Activated CD4-positive, alpha-beta T cell treated with anti-CD3 and anti-CD28 coated beads, Interleukin-2, amount 50 U/mL, for 4 hours (primary cell): Measurements from ENCODE around the gene MDGA2.
"Not testable (repeated sequence)": the region's sequence is repeated elsewhere in the genome, so short reads cannot be mapped to it uniquely, and the experiment has no call there.

ENCODE experiments used
- DNase-seq, 2 experiments: peaks; one replicate each; pipeline ENCODE4 v3.0.0-alpha.2; 2020

MDGA2 gene

DNA sequence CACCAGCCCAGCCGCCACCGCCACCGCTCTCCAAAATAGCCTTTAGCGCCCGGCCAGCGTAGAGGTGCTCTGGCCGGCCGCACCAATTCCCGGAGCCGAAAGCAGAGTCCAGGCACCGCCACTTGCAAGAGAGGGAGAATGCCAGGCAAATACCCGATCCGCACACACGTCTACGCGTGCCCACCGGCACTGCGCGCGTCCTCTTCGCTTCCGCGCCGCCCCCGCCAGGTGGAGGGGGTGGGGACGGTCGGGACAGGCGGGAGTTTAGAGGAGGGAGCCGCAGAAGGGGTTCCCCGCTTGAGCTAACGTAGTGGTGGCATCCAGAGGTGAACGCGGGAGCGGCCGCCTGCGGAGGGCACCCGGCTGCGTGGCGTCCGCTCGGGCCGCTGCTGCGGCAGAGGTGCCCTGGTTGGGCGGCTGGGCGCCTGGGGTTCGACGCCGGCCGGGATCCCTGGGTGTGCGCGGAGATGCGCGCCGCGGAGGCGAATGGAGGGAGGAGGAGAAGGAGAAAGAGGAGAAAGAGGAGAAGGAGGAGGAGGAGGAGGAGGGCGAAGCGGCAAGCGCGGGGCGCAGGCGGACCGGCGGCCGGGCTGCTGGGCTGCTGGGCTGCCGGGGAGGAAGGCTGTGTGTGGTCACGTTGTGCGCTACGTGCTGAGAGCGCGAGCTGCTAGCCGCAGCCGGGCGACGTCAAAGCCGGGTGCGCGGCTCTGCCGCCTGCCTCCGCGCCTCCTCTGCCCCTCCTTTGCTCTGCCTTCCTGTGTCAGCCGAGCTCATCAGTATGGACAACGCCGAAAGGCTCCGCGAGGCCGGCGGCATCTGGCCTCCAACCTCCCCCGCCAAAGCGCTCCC, at the start of gene MDGA2:
Gene MDGA2 (minus strand): TSS at position 140 of the 849 bp plus-strand sequence.
- no peak for DNase-seq

DNA sequence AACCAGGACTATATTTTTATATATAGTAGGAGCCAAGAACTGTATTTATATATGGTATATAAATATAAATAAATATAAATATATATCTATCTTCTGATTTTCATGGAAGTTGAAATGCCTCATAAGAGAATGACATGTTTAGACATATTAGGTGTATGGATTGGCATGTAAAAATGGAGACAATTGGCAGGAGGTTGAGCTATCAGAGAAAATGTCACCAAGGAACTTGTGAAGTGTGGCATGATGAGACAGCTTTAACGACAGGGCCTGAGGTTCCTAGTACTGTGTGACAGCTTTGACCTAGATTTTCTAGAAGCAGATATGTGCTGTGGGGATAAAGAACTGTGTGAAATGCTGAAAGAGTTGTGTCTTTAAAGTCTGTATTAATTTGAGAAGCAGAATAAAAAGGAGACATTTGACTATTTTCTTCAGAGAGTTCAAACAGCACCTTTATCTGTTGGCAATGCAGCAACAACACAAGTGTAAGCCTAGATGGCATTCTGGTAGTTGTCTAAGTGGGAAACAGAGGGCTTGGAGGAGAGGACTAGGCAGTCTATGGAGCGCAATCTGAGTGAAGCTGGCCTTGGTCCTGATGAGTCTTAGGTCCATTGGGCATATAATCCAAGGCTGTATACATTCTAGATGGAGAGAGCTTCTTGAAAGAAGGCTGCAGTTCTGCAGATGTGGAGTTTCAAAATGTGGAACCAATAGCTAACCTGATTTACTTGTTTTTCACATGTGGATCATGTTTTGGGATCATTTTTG, 47.7 kb upstream of the MDGA2 start:
- DNase-seq: no peak

DNA sequence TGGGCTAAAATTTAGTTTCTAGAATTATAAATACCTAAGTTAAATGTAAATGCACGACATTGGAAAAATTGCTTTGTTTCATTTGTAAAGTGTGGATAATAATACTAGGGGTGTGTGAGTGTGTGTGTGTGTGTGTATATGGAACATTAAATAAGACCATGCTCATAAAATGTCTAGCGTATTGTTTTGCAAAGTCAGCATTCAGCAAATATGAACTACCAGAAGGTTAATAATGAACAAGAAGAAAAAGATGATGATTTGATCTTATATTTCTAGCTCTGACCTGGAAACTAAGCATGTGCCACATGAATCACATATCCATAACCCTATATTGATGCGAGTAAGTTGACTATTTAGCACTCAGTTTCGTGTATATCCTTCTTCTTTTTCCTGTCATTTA, 44.9 kb upstream of the MDGA2 start:
- DNase-seq: no peak

DNA sequence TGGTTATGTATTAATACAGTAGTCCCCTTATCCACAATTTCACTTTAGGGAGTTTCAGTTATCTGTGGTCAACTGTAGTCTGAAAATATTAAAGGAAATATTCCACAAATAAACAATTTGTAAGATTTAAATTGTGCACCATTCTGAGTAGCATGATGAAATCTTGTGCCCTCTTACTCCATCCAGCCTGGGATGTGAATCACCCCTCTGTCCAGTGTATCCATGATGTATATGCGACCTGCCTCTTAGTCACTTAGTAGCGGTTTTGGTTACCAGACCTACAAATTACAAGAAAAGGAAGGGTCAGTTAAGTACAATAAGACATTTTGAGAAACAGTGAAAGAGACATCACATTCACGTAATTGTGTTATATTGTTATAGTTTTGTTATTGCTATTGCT, 39.9 kb upstream of the MDGA2 start:
- no peak for DNase-seq

DNA sequence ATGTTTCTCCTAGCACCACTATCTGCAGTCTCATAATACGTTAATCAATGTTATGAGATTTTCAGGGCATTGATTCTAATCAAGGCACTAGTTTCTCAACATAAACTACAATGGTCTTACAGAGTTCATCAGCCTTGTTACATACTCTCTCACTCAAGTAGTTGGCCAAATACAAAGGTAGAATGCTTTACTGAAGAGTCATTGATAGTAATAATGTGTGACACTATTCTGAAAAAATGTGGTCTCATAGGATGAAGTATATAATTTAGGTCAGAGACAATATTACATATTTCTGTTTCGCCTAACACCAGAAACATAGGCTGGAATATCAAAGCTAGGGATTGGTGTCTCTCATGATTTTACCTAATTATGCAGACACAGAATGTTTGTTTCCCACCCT, 35.2 kb upstream of the MDGA2 start:
- no peak for DNase-seq

DNA sequence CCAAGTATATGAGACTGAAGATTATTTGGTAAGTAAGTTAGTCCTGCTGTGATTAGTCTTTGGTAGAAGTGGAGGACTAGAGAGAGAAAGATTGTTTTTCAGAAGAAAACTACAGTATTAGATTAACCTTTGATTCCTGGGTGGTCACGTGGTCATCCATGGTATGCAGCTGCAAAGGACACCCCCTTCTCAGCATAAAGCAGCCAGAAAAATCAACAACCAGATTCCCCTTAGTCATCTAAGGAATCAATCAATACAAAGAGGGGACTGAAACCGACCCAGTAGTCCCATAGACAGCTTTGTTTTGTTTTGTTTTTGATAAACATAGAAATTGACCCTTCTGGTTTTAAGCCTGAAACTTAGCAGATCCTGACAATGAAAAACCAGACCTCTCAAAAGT, 30.3 kb upstream of the MDGA2 start:
- DNase-seq: no peak

DNA sequence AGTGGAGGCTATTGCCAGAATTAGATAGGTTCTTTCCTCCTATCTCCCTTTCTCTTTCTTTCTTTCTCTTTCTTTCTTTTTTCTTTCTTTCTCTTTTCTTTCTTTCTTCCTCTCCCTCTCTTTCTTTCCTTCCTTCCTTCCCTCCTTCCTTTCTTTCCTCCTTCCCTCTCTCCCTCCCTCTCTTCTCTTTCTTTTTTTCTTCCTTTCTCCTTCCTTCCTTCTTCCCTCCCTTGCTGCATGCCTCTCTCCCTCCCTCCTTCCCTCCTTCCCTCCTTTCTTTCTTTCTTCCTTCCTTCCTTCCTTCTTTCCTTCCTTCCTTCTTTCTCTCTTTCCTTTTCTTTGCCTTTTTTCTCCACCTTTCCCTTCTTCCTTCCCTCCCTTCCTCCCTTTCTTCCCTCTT, 16.4 kb upstream of the MDGA2 start:
- no peak for DNase-seq

DNA sequence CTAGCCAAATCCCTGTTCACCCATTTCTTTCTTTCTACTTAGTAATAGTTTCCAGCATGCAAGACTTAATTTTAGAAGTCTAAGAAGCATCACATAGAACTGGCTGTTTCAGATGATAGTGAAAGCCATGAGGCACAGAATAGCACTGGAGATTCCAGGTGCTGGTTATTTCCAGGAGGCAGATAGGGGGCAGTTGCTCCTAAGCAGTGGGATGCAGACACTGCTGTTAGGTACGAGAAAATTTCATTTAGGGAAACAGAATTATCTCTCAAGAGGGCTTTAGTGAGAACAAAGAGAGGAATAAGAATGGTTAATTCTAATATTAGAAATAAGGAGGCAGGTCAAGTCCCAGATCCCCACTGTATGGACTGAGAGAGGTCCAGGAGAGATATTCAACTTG, 3.6 kb upstream of the MDGA2 start:
- no peak for DNase-seq

DNA sequence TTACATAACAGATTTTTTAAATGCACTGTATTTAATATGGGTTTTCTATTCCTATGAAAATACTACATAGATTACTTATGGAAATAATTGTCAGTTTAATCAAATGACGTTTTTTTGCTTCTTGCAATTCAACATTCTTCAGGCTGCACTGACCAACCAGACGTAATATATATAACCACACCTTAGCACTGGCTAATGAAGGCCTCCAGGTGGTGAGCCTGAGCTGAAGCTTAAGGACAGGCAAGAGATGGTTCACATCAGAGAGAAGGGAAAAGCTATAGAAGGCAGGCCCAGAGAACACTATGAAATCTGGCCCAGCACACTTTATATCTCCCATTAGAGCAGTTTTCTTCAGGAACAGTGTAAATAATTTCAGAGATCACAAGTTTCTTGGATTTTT, 2.8 kb upstream of the MDGA2 start:
- DNase-seq: no peak

DNA sequence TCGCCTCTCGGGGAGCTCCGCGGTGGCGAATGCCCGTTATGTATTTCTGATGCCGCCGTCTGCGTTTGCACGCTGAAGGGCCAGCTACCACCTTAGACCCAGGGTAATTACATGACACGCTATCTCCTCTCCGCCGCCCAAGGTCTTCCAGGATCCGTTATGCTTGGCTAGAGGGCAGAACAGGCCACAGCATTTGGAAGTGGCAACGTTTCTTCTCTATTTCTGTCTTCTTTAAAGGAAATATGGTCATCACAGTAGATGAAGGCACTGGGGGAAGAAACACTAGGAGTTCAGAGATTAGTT, 861 bp upstream of the MDGA2 start:
- no peak for DNase-seq

DNA sequence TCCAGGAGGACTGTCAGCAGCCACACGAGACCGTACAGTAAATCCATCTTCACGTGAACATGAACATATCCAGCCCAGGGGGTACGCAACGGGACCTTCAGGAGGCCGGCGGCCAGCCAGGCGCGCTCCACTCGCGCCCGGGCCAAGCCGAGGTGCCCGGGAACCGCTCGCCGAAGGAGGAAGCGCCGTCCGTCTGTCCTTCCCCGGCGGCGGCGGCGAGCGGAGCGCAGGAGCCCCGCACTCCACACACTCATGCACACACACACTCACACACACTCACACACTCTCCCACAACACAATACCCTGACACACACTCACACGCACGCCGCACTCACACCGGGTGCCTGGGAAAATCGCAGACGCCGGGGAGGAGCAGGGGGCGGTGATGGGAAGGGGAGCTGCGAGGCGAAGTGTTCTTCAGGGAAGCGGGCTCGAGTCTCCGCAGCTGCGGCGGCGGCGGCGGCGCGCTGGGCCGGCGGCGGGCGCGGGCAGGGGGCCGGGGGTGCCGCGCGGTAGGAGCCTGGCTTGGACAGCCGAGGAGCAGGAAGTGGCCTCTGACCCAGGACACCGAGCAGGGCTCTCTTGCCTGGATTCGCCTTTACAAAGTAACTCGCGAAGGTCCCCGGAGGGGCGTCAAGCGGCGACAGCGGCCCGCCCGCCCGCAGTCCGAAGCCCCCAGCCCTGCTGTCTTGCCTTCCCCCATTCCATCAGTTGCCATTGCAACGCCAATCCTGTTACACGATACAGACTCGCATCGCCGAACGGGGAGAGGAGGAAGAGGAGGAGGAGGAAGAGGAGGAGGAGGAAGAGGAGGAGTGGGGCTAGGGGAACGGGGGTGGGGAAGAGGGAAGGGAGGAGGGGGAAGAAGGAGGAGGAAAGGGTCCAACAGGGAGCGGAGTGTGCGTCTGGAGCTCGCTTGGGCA, 601 bp downstream of the MDGA2 start:
- DNase-seq: no peak

DNA sequence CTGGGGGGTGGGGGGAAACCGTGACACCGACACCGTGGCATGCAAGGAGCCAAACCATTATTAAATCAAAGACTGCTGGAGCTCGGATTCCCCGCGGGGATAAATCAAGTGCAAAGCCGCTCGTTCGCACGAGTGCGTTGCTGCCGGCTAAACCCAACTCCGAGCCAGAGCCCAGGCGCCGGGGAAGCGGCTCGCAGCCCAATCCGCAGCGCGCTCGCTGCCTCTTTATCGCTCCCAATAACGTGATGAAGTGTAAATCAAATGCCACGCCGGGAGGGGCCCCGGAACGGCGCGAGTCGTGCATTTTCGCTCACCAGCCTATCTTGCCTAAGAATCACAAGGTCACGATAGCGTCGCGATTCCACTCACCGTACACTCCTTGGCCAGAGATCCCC, 1.3 kb downstream of the MDGA2 start:
- no peak for DNase-seq

DNA sequence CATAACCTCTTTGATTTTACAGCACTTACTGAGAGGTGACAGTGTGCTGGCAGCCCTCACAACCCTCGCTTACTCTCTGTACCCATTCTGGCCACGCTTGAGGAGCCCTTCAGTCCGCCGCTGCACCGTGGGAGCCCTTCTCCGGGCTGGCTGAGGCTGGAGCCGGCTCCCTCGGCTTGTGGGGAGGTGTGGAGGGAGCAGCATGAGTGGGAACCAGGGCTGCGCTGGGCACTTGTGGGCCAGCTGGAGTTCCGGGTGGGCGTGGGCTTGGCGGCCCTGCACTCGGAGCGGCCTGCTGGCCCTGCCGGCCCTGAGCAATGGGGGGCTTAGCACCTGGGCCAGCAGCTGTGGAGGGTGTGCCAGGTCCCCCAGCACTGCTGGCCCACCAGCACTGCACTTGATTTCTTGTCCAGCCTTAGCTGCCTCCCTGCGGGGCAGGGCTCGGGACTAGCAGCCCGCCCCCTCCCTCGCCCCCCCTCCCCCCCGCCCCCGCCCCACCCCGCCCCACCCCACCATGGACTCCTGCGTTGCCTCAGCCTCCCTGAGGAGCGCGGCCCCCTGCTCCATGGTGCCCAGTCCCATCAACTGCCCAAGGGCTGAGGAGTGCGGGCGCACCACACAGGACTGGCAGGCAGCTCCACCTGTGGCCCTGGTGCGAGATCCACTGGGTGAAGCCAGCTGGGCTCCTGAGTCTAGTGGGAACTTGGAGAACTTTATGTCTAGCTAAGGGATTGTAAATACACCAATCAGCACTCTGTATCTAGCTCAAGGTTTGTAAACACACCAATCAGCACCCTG, 9.9 kb downstream of the MDGA2 start:
- DNase-seq: no peak

DNA sequence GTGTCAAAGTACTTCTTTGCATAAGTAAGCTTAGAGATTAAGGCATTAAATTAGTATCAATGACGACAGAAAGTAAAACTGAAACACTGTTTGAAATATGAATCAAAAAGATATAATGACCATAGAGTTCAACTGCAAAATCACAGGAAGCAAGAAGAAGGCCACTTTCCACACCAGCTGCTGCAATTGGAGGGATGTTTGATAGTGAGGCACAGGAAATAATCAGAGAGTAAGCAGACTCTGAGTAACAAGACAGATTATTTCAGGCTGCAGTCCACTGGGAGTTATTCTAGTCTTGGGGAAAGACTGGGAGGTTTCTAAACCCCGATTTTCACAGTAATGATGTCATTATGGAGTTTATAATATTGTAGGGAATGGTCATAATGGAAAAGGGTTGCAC, 12.9 kb downstream of the MDGA2 start:
- no peak for DNase-seq

DNA sequence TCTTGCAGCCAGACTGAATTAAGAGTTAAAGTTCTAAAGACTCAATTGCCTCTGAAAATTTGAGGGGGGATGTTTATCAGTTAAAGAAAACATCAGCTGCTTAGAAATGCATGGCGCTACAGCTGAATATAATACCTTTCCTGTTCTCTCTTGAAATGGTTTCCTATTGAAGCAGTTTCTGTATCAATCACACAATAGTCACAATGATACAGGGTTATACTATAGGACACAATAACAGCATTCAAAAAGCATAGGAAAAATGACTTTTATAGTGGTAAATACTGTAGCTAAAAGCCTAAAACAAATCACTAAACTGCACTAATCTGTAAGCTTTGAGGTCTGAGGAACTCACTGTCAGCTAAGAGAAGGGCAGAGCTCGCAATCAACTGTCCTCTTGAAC, 15.2 kb downstream of the MDGA2 start:
- DNase-seq: no peak

DNA sequence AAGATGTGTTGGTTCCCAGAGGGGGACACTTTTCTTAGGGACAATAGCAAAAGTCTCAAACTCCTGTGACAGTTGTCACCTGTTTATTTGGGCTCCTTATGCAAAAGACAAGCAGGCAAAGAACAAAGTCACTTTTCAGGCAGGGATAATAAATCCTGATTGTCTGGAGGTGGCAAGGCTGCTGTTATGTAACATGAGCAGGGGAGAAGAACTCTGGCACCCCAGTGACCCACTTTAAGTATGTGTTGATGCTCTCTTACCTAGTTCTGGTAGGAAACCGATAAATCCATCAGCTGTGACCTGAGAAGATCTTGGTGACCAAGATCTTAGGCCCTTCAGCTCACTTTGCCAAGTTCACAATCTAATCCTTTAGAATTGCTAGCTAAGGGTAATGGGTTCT, 17.4 kb downstream of the MDGA2 start:
- no peak for DNase-seq

DNA sequence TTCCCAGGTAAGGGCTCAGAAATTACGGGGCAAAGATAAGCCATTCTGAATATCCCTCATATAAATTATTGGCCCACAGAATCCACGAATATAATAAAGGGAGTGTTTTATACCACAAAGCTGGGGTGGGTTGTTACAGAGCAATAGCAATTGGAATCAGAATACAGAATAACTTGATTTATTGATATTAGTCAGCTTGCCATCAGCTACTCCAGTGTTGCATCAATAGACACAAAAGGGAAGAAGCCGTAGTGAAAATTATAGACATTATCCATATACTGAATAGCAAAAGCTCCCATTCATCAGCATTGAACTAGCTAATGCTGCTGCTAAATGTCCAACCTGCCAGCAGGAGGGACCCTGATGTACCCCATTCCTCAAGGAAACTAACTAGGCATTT, 18.3 kb downstream of the MDGA2 start:
- DNase-seq: no peak

DNA sequence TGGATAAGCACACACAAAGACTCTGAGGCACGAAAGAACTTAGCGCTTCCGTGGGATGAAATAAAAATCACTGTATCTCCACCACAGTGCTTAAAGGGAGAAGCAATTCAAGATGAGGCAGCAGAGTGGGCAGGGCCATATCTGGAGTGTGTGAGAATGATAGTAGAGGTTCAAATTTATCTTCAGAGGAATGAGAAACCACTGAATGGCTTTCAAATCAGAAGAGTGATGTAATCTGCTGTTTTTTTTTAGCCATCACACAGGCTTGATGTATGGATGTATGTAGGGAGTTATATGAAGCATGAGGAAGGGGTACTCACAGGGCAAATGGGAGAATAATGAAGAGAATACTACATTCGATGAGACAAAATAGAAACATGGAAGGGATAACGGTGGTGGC, 24.1 kb downstream of the MDGA2 start:
- DNase-seq: no peak

DNA sequence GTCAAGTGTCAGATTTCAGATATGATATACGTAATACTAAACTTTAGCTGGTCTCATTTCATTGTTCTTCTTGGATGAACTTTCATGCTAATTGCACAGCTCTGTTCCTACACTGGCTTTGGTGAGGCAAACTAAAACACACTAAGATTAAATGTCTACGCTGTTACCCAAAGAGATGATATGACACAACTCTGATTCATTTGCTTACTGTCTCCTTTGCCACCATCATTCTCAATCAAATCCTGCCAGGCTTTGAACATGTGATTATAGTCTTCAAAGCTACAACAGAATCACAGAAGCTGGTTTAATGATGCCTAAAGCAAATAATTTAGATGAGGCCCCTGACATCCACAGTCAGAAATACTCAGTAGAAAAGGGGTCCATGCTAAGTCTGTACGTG, 37.7 kb downstream of the MDGA2 start:
- no peak for DNase-seq

DNA sequence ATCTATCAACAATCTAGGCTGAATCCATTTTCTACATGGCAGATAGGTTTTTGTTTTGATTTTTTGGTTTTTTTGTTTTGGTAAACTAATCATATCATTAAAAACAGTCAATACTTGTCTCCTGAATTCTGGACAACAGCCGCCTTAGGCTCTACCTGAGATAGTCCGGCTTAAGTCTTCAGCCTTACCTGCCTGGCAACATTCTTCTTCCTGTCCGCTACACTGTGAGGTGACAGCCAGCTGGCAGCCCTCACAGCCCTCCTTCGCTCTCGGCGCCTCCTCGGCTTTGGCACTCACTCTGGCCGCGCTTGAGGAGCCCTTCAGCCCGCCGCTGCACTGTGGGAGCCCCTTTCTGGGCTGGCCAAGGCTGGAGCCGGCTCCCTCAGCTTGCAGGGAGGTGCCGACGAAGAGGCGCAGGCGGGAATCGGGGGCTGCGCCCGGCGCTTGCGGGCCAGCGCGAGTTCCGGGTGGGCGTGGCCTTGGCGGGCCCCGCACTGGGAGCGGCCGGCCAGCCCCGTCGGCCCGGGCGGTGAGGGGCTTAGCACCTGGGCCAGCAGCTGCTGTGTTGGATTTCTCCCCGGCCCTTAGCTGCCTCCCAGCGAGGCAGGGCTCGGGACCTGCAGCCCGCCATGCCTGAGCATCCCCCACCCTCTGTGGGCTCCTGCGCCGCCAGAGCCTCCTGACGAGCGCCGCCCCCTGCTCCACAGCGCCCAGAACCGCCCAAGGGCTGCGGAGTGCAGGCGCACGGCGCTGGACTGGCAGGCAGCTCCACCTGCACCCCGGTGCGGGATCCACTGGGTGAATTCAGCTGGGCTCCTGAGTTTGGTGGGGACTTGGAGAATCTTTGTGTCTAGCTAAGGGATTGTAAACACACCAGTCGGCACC, 49.0 kb downstream of the MDGA2 start:
- no peak for DNase-seq

DNA sequence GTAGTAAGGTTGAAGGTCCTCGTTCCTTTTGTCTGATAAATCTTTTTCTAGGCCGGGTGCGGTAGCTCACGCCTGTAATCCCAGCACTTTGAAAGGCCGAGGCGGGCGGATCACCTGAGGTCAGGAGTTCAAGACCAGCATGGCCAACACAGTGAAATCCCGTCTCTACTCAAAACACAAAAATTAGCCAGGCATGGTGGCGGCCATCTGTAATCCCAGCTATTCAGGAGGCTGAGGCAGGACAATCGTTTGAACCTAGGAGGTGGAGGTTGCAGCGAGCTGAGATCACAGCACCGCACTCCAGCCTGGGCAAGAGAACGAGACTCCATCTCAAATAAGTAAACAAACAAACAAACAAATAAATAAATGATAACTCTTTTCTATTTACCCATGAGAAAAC, 51.3 kb downstream of the MDGA2 start:
- not testable (repeated sequence) for DNase-seq

DNA sequence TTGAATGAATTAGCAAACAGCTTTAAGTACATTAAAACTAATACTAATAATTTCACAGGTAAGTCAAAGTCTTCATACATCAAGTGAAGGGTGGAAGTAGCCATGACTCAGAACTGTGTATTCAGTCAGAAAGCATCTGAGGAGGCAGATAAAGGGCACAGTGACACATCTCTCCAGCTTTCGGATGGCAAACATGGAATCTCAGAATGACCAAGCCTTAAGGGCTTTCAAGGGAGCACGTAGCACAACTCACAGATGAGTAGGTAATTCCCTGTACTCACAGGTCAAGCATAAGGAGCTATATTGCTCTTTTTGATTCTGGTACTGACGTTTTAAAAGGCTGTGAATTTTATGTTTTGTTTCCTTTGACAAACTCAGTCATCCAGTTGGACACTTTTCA, 56.0 kb downstream of the MDGA2 start:
- DNase-seq: no peak
